ENCODE results near the gene TRAPPC2L.

Gene TRAPPC2L

GRCh38 chr16:88899901-88900661 lies 43.2 kb downstream of the TRAPPC2L start:
- TF ChIP-seq PAX5 (IDR thresholded peaks at IDR 0.05; ENCODE audit: insufficient read depth, low read length, severe bottlenecking) (no peak), SPI1 (IDR thresholded peaks at IDR 0.05; ENCODE audit: low read depth, low read length) (no peak), POLR2A (IDR thresholded peaks at IDR 0.05; ENCODE audit: low read depth, low read length) (no peak), POU2F2 (IDR thresholded peaks at IDR 0.05; ENCODE audit: low read depth, low read length) (no peak), TAF1 (IDR thresholded peaks at IDR 0.05; ENCODE audit: low read depth, low read length) (no peak), POLR2AphosphoS5 (IDR thresholded peaks at IDR 0.05; ENCODE audit: low read depth, low read length) (no peak)
- FAIRE-seq (no peak), DNase-seq (ENCODE audit: insufficient read length, low spot score) (no peak)

GRCh38 chr16:88900662-88901052 lies 43.7 kb downstream of the TRAPPC2L start:
- TF ChIP-seq PAX5 (IDR thresholded peaks at IDR 0.05; ENCODE audit: insufficient read depth, low read length, severe bottlenecking) (no peak), POLR2A (IDR thresholded peaks at IDR 0.05; ENCODE audit: low read depth, low read length) (no peak), POLR2AphosphoS5 (IDR thresholded peaks at IDR 0.05; ENCODE audit: low read depth, low read length) (no peak), POU2F2 (IDR thresholded peaks at IDR 0.05; ENCODE audit: low read depth, low read length) (no peak), SPI1 (IDR thresholded peaks at IDR 0.05; ENCODE audit: low read depth, low read length) (no peak), TAF1 (IDR thresholded peaks at IDR 0.05; ENCODE audit: low read depth, low read length) (no peak)
- no peak for DNase-seq (ENCODE audit: insufficient read length, low spot score)
- no peak for FAIRE-seq

GRCh38 chr16:88901718-88902337 lies 44.9 kb downstream of the TRAPPC2L start:
- TF ChIP-seq POLR2AphosphoS5 (IDR thresholded peaks at IDR 0.05; ENCODE audit: low read depth, low read length) (no peak), POLR2A (IDR thresholded peaks at IDR 0.05; ENCODE audit: low read depth, low read length) (no peak), PAX5 (IDR thresholded peaks at IDR 0.05; ENCODE audit: insufficient read depth, low read length, severe bottlenecking) (no peak), SPI1 (IDR thresholded peaks at IDR 0.05; ENCODE audit: low read depth, low read length) (no peak), TAF1 (IDR thresholded peaks at IDR 0.05; ENCODE audit: low read depth, low read length) (no peak), POU2F2 (IDR thresholded peaks at IDR 0.05; ENCODE audit: low read depth, low read length) (no peak)
- DNase-seq (ENCODE audit: insufficient read length, low spot score) (no peak), FAIRE-seq (no peak)

- TF ChIP-seq POLR2AphosphoS5 (IDR thresholded peaks at IDR 0.05; ENCODE audit: low read depth, low read length) (no peak), POU2F2 (IDR thresholded peaks at IDR 0.05; ENCODE audit: low read depth, low read length) (no peak), SPI1 (IDR thresholded peaks at IDR 0.05; ENCODE audit: low read depth, low read length) (no peak)
- FAIRE-seq (no peak), DNase-seq (ENCODE audit: insufficient read length, low spot score) (no peak)
These were observed 45.8 kb downstream of the TRAPPC2L start for GRCh38 chr16:88902744-88903143.

GRCh38 chr16:88903267-88903666 lies 46.3 kb downstream of the TRAPPC2L start:
- FAIRE-seq, result no peak
- no peak for DNase-seq (ENCODE audit: insufficient read length, low spot score)
- no peak for TF ChIP-seq PAX5 (IDR thresholded peaks at IDR 0.05; ENCODE audit: insufficient read depth, low read length, severe bottlenecking)
- no peak for TF ChIP-seq POLR2A (IDR thresholded peaks at IDR 0.05; ENCODE audit: low read depth, low read length)
- TF ChIP-seq POLR2AphosphoS5 (IDR thresholded peaks at IDR 0.05; ENCODE audit: low read depth, low read length), result no peak
- no peak for TF ChIP-seq POU2F2 (IDR thresholded peaks at IDR 0.05; ENCODE audit: low read depth, low read length)
- no peak for TF ChIP-seq TAF1 (IDR thresholded peaks at IDR 0.05; ENCODE audit: low read depth, low read length)
- TF ChIP-seq SPI1 (IDR thresholded peaks at IDR 0.05; ENCODE audit: low read depth, low read length), result no peak

GRCh38 chr16:88904676-88905365 lies 47.9 kb downstream of the TRAPPC2L start:
- FAIRE-seq (no peak), DNase-seq (ENCODE audit: insufficient read length, low spot score) (no peak)
- TF ChIP-seq POU2F2 (IDR thresholded peaks at IDR 0.05; ENCODE audit: low read depth, low read length), result no peak
- TF ChIP-seq POLR2AphosphoS5 (IDR thresholded peaks at IDR 0.05; ENCODE audit: low read depth, low read length), result no peak
- no peak for TF ChIP-seq POLR2A (IDR thresholded peaks at IDR 0.05; ENCODE audit: low read depth, low read length)
- no peak for TF ChIP-seq TAF1 (IDR thresholded peaks at IDR 0.05; ENCODE audit: low read depth, low read length)

GRCh38 chr16:88905563-88905962 lies 48.6 kb downstream of the TRAPPC2L start:
- FAIRE-seq, result no peak
- DNase-seq (ENCODE audit: insufficient read length, low spot score), result peak; percentile 92
- no peak for TF ChIP-seq TAF1 (IDR thresholded peaks at IDR 0.05; ENCODE audit: low read depth, low read length)
- TF ChIP-seq POLR2A (IDR thresholded peaks at IDR 0.05; ENCODE audit: low read depth, low read length), result no peak
- TF ChIP-seq PAX5 (IDR thresholded peaks at IDR 0.05; ENCODE audit: insufficient read depth, low read length, severe bottlenecking), result no peak
- no peak for TF ChIP-seq SPI1 (IDR thresholded peaks at IDR 0.05; ENCODE audit: low read depth, low read length)
- TF ChIP-seq POU2F2 (IDR thresholded peaks at IDR 0.05; ENCODE audit: low read depth, low read length), result no peak
- no peak for TF ChIP-seq POLR2AphosphoS5 (IDR thresholded peaks at IDR 0.05; ENCODE audit: low read depth, low read length)

GRCh38 chr16:88906020-88906419 lies 49.1 kb downstream of the TRAPPC2L start:
- FAIRE-seq (no peak), DNase-seq (ENCODE audit: insufficient read length, low spot score) (no peak)
- TF ChIP-seq PAX5 (IDR thresholded peaks at IDR 0.05; ENCODE audit: insufficient read depth, low read length, severe bottlenecking) (no peak), POU2F2 (IDR thresholded peaks at IDR 0.05; ENCODE audit: low read depth, low read length) (no peak), SPI1 (IDR thresholded peaks at IDR 0.05; ENCODE audit: low read depth, low read length) (no peak), POLR2A (IDR thresholded peaks at IDR 0.05; ENCODE audit: low read depth, low read length) (no peak), TAF1 (IDR thresholded peaks at IDR 0.05; ENCODE audit: low read depth, low read length) (no peak), POLR2AphosphoS5 (IDR thresholded peaks at IDR 0.05; ENCODE audit: low read depth, low read length) (no peak)

GRCh38 chr16:88906535-88907105 lies 49.7 kb downstream of the TRAPPC2L start:
- no peak for DNase-seq (ENCODE audit: insufficient read length, low spot score)
- TF ChIP-seq SPI1 (IDR thresholded peaks at IDR 0.05; ENCODE audit: low read depth, low read length) (no peak), POLR2A (IDR thresholded peaks at IDR 0.05; ENCODE audit: low read depth, low read length) (no peak), PAX5 (IDR thresholded peaks at IDR 0.05; ENCODE audit: insufficient read depth, low read length, severe bottlenecking) (no peak), POU2F2 (IDR thresholded peaks at IDR 0.05; ENCODE audit: low read depth, low read length) (no peak), POLR2AphosphoS5 (IDR thresholded peaks at IDR 0.05; ENCODE audit: low read depth, low read length) (no peak), TAF1 (IDR thresholded peaks at IDR 0.05; ENCODE audit: low read depth, low read length) (no peak)
- no peak for FAIRE-seq
